Right cardiac atrium (tissue), 5 donors: Measurements from ENCODE around the gene MAML3. TPM values are rescaled to one million over a fixed set of nuclear protein-coding genes. Genes with fewer than 3 reads are reported as not detected.

ENCODE experiments used
- ATAC-seq, 2 donors: fragments of 200-7000 bp; cut with Tn5 transposase; one replicate each; pipeline versions ENCODE4 v1.8.0 to v1.9.1; 2020; ENCODE audit warnings: moderate library complexity in 2 of 2, mild to moderate bottlenecking in 1 of 2
- DNase-seq, 3 donors: peaks; one replicate each; pipeline ENCODE4 v3.0.0-alpha.2; 2020
- H3K27ac ChIP-seq: one replicate; pipeline ENCODE4 v1.5.1; 2013; ENCODE audit warnings: mild to moderate bottlenecking, low read length, control low read depth, moderate library complexity
- H3K27me3 ChIP-seq: one replicate; pipeline ENCODE4 v1.6.1; 2013; ENCODE audit not compliant: control insufficient read depth, insufficient read depth
- H3K4me1 ChIP-seq: one replicate; pipeline ENCODE4 v1.6.1; 2013; ENCODE audit warnings: low read length; ENCODE audit not compliant: control insufficient read depth, insufficient read depth
- H3K4me3 ChIP-seq: one replicate; pipeline ENCODE4 v1.5.1; 2013; ENCODE audit warnings: low read length, control low read depth
- H3K9me3 ChIP-seq: one replicate; pipeline ENCODE4 v1.6.1; 2013; ENCODE audit warnings: low read length; ENCODE audit not compliant: control insufficient read depth
- WGBS: extraction: QIAGEN DNeasy Blood & Tissue Kit; methylation state at CpG from one replicate; pipeline ENCODE4 v1.1.7; 2013; 5-methylcytosine and 5-hydroxymethylcytosine counted together
- intact Hi-C, 4 donors: fragments of 100-400 bp; cut with DNase I; formaldehyde crosslinking; loops; one replicate each; pipeline versions ENCODE4 v1.11.0 to v1.14.0; 2022 to 2023
- polyA plus RNA-seq: library from polyadenylated mRNA; stranded (reverse); fragments of 200-250 nt; gene quantifications from one replicate; pipeline ENCODE4 v1.2.3, GENCODE V29; 2013
- total RNA-seq, 4 donors: library from RNA; stranded (reverse); fragmentation: NEBNext Ultra II Directional; extraction: Animal tissue kit (Norgen Biotek cat#: 25700); gene quantifications; one replicate each; pipeline ENCODE4 v1.2.1, GENCODE V29; 2021
- donor health status: healthy with polysubstance abuse.
- donor health status: DM: no; HTN: yes; CAD: no.
- donor health status: DM: no; HTN: no; CAD: no.
- donor health status: DM: no; HTN: yes; CAD: no; lungs with severe emphysema.
- donor health status: DM: yes; HTN: yes; CAD: no.

Gene MAML3
- total and polyA plus RNA-seq, 5 donors: 1.6 to 4.2 (median 3.2) TPM

DNA sequence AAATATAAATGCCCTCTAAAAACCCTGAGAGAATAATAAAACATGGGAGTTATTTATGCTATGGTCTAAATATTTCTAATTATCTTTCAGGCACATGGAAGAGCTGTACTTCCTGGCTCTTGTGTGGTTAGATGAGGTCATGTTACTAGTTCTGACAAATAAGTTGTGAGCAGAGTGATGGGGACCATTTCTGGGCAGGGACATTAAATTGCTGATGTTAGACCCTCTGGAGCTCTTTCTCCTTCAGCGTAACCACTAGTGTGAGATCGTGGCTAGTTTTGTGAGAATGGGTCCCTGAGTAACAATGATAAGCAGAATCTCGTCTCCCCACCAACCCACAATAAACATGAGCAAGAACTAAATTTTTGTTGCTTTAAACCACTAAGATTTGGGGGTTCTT, 108.0 kb downstream of the MAML3 start:
- Histone ChIP-seq H3K27ac (no peak overlapping the region), H3K27me3 (no peaks in the 10 kb centered on the region), H3K9me3 (no peaks in the 10 kb centered on the region), H3K4me3 (no peak overlapping the region), H3K4me1 (peaks cover 5% of the 10 kb centered on the region)
- no peak for DNase-seq
- no peak for ATAC-seq
- 96% methylated on average over 3 of the region's 3 CpGs for WGBS
- intact Hi-C loops: loop anchor here in 1 of 4 donors (10.0 kb wide), 1 partner anchor 311 kb away; no protein-coding TSS in a partner anchor

DNA sequence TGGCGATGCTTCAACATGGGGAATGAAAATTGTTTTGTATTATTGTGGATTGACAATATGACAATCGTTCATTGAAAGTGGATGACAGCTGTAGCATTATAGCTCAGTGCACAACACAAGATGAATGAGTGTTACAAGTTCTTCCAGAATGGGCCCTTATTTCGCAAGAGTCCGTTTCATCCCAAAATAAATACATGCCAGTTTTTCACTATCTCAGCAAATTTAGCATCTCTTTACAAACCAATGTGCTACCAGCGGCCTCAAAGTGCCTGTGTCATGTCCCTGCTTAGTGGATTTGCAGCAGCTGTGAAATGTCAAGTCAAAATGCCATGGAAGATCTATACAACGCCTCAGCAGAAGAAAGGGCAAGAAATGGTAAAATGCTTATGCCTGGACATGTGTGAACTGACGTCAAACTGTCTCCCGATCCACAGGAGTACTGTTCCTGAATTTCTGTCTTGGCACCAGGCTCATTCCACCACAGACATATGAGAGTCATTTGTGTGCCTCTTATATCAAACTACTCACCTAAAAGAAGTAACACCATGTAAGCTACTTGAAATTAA, 109.6 kb downstream of the MAML3 start:
- Histone ChIP-seq H3K4me1 (peaks cover 4% of the 10 kb centered on the region), H3K27ac (no peak overlapping the region), H3K27me3 (no peaks in the 10 kb centered on the region), H3K9me3 (no peaks in the 10 kb centered on the region), H3K4me3 (no peak overlapping the region)
- ATAC-seq: no peak
- intact Hi-C loops: loop anchor here in 1 of 4 donors (10.0 kb wide), 1 partner anchor 310 kb away; no protein-coding TSS in a partner anchor
- 71% methylated on average over 8 of the region's 8 CpGs for WGBS
- no peak for DNase-seq

DNA sequence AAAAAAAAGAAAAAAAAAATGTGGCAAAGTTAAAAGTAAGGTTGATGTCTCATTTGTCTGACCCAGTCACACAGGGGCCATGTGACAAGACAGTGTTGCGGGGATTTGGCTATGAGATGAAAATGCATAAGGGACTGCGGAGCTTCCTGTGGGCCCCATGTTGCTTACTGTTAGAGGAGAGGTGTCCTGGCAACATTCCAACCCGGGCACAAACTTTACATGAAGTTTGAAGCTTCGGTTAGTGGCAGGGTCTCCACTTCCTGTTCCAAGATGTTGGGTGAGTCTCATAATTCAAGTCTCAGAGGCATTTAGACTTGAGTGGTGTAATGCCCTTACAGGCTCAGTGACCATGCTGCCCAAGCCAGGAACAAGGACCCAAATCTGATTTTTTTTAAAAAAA, 111.3 kb downstream of the MAML3 start:
- no peaks in the 10 kb centered on the region for H3K27me3 ChIP-seq
- no peak for ATAC-seq
- DNase-seq: no peak
- H3K4me1 ChIP-seq: no peaks in the 10 kb centered on the region
- H3K27ac ChIP-seq: no peak overlapping the region
- intact Hi-C loops: loop anchor here in 1 of 4 donors (10.0 kb wide), 1 partner anchor 308 kb away; no protein-coding TSS in a partner anchor
- H3K9me3 ChIP-seq: no peaks in the 10 kb centered on the region
- no peak overlapping the region for H3K4me3 ChIP-seq
- 70% methylated on average over 4 of the region's 4 CpGs for WGBS

DNA sequence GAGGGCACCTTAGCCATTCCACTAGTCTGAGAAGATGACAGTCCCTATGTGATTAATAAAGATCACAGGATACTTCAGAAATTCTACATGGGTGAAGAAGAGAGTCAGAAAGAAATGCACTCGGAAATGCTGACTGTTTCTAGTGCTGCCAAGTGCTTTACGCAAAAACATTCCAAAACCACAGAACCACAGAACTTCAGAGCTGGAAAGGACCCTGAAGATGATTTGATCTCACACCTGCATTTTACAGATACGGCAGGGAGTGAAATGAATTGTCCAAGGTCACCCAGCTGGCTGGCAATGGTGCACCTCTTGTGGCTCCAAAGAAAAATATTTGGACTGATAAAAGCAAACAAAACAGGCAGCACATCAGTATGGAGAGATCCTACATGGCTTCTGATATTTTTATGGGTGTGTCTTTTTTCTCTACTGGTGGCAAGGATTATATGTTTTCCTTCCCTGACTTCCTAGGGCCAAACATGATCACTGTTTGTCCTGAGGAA, 115.9 kb downstream of the MAML3 start:
- Histone ChIP-seq H3K27me3 (no peaks in the 10 kb centered on the region), H3K9me3 (no peaks in the 10 kb centered on the region), H3K4me1 (no peaks in the 10 kb centered on the region), H3K4me3 (no peak overlapping the region), H3K27ac (no peak overlapping the region)
- 83% methylated on average over 3 of the region's 3 CpGs for WGBS
- no peak for ATAC-seq
- intact Hi-C loops: no loop called here
- DNase-seq: no peak

DNA sequence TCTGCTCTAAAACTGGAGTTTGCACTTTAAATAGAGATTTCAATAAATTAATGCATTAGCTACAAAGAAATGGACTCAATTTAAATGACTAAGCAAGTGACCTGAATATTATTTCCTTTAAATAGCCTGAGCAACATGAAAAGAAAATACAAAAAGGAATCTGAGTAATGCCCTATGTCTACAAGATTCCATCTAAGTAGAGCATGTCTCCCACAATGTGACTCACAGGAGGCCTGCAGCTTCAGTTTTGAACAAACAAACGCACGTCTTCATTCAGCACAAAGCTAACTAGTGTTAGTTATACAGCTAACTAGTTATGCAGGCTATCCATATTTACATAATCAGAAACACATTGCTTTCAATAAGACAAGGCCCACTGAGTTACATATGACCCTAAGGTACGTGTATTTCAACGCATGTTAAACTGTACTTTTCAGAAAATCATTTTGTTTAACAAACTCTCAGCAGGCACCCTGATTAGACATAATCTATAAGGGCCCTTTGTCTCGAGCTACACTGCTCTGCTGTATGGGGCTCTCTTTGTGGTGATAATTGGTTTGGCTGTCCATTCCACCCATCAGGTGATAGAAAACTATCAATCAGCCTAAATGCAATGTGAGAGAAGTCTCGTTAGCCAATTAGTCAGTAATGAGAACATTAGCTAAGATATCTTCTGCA, 116.5 kb downstream of the MAML3 start:
- H3K4me3 ChIP-seq: no peak overlapping the region
- intact Hi-C loops: no loop called here
- H3K9me3 ChIP-seq: no peaks in the 10 kb centered on the region
- ATAC-seq (no peak), DNase-seq (no peak)
- no peaks in the 10 kb centered on the region for H3K4me1 ChIP-seq
- no peak overlapping the region for H3K27ac ChIP-seq
- 91% methylated on average over 6 of the region's 6 CpGs for WGBS
- H3K27me3 ChIP-seq: no peaks in the 10 kb centered on the region

DNA sequence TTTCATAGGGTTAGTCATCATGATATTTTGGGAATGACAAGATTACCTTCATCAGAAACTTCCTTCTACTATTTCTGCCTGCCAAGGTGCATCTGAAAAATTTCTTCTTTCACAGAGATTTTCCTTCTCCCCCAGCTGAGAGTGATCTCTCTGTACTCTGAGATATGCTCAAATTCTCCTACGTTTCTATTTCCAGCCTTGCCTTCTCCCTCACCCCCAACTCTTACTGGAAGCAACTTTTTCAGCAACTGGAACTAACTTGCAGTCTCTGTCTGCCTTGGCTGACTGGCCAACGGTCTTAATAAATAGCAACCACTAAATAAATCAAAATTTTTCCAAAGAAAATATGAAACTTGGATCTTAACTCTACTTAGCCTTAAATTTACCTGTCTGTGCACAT, 122.3 kb downstream of the MAML3 start:
- H3K27ac ChIP-seq: no peak overlapping the region
- intact Hi-C loops: no loop called here
- H3K27me3 ChIP-seq: no peaks in the 10 kb centered on the region
- DNase-seq: no peak
- H3K4me3 ChIP-seq: no peak overlapping the region
- WGBS: 62% methylated on average over 2 of the region's 2 CpGs
- no peak for ATAC-seq
- H3K9me3 ChIP-seq: no peaks in the 10 kb centered on the region
- H3K4me1 ChIP-seq: no peaks in the 10 kb centered on the region

DNA sequence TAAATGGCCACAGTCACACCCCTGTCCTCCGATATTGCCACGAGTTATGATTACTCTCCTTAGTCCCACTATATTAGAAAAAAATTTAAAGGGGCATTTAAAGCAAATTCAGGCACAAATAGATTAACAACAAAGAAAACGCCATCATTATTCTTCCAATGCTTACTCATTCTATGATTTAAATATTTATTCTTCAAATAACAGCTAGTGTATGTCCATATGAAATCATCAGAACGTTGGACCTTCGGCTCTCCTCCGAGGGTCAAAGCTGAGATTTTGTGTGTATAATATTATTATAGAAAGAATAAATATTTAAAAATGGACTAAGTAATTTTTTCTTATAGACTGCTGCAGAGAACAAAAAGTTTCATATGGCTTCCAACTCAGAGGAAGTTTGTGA, 122.9 kb downstream of the MAML3 start:
- no peak overlapping the region for H3K27ac ChIP-seq
- intact Hi-C loops: no loop called here

DNA sequence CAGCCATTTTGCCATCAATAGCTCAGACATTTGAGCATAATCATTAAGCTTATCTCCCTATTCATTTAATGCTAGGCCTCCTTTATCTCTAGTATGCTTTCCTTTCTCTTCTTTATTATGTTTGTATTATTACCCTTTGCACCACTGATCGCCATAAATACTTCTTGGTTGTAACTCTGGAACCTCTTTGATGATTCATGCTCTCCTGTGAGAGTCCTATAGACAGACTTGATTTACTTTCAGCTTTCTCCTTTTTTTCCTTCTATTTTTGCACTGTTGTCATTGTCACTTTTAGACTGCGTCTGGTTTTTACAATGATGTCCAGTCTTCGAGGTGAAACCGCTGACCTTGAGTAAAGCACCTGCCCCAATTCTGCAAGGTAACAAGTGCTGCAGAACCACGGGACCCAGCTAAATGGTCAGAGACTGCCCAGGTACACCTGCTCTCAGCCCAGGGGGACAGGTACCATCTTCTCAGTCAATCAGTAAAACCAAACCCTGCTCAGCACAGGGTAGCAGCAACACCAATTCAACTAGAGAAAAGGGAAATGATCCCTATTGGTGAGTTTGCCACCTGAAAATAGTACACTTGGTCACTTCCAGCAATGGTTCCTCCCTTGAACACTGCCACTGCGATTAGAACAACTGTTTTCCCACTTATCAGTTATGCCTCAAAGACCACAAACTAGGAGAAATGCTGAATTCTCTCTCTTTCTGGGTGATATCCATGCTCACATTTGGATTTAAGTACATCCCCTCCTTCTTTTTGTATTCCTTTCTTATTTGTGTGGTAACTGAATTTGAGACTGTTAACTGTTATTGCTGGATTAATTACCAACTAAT, 125.1 kb downstream of the MAML3 start:
- intact Hi-C loops: no loop called here
- 75% methylated on average over 6 of the region's 6 CpGs for WGBS
- ATAC-seq: no peak
- no peaks in the 10 kb centered on the region for H3K4me1 ChIP-seq
- no peak overlapping the region for H3K4me3 ChIP-seq
- no peak overlapping the region for H3K27ac ChIP-seq
- H3K27me3 ChIP-seq: no peaks in the 10 kb centered on the region
- H3K9me3 ChIP-seq: no peaks in the 10 kb centered on the region
- no peak for DNase-seq

More for the DNA sequence above, 122.9 kb downstream of the MAML3 start:
- ATAC-seq (no peak), DNase-seq (no peak)
- Histone ChIP-seq H3K27me3 (no peaks in the 10 kb centered on the region), H3K4me3 (no peak overlapping the region), H3K4me1 (no peaks in the 10 kb centered on the region), H3K9me3 (no peaks in the 10 kb centered on the region)
- 94% methylated on average over 6 of the region's 6 CpGs for WGBS

DNA sequence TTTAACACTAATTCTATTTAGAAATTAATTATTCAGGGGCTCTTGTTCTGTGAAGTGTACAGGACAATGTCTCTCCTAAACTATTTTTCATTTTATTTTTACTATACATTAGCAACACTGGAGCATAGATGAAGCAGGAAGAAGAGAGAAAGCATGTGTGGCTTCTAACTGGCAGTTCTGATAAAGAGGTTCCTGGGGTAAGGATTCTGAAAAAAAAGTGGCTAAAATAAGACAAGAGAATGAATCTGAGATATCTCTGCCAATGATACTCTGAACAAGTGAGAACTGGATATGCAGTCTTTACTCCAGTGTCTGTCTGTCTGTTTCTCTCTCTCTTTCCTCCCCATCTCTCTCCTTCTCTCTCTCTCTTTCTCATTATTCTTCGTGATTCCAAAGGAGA, 125.9 kb downstream of the MAML3 start:
- Histone ChIP-seq H3K9me3 (no peaks in the 10 kb centered on the region), H3K4me3 (no peak overlapping the region), H3K27ac (no peak overlapping the region), H3K27me3 (no peaks in the 10 kb centered on the region), H3K4me1 (no peaks in the 10 kb centered on the region)
- WGBS: 95% methylated on average over 1 of the region's 1 CpG
- no peak for DNase-seq
- intact Hi-C loops: no loop called here
- no peak for ATAC-seq

DNA sequence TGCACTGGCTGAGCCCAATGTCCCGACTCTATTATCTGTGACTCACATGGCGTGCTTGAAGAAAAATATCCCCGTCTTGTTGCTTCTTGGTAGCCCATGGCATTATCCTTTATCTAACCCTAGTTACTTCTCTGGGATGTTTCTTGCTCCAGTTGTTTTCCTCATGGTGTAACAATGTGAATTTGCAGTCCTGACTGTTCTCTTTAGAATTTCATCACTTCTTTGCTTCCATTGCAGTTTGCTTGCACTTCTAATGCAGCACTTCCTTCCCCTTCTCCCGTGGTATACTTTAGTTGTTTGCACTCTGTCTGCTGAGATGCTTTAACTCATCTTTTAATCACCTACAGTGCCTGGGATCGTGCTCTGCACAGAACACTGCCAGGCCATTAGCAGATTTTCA, 126.9 kb downstream of the MAML3 start:
- intact Hi-C loops: no loop called here
- ATAC-seq (no peak), DNase-seq (no peak)
- no peaks in the 10 kb centered on the region for H3K9me3 ChIP-seq
- 79% methylated on average over 5 of the region's 5 CpGs for WGBS
- H3K4me3 ChIP-seq: no peak overlapping the region
- H3K27me3 ChIP-seq: no peaks in the 10 kb centered on the region
- H3K4me1 ChIP-seq: no peaks in the 10 kb centered on the region
- H3K27ac ChIP-seq: no peak overlapping the region

DNA sequence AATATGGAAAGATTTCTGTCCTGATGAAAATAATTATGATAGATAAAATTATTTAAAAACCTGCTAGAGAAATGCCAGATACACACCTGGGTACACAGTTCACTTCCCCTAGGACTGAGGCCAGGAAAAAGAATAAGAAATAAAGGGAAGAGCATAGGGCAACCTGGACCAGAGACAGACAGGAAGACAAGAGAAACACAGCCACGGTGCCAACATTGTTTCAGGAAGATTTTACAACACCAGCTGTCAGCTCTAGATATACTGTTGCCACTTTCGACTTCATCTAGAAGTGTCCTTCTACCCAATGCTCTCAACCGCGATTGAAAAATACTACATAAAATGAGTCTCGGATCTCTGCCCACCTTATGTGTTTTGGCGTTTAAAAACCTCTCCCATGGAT, 128.5 kb downstream of the MAML3 start:
- no peak overlapping the region for H3K27ac ChIP-seq
- H3K4me1 ChIP-seq: no peaks in the 10 kb centered on the region
- no peak for DNase-seq
- H3K9me3 ChIP-seq: no peaks in the 10 kb centered on the region
- no peaks in the 10 kb centered on the region for H3K27me3 ChIP-seq
- 61% methylated on average over 6 of the region's 6 CpGs for WGBS
- H3K4me3 ChIP-seq: no peak overlapping the region
- intact Hi-C loops: no loop called here
- no peak for ATAC-seq
